HUDEP-2 (cell line): Measurements from ENCODE around the gene CBX2.
A peak's percentile ranks its signal among the peaks of the same experiment; 100 is the strongest.

Experiments used
- DNase-seq, 76 experiments: peaks; one replicate each; lab custom pipeline; 2025; ENCODE audit not compliant: unreplicated experiment in 76 of 76; lab: John Stamatoyannopoulos, UW

CBX2 gene

DNA sequence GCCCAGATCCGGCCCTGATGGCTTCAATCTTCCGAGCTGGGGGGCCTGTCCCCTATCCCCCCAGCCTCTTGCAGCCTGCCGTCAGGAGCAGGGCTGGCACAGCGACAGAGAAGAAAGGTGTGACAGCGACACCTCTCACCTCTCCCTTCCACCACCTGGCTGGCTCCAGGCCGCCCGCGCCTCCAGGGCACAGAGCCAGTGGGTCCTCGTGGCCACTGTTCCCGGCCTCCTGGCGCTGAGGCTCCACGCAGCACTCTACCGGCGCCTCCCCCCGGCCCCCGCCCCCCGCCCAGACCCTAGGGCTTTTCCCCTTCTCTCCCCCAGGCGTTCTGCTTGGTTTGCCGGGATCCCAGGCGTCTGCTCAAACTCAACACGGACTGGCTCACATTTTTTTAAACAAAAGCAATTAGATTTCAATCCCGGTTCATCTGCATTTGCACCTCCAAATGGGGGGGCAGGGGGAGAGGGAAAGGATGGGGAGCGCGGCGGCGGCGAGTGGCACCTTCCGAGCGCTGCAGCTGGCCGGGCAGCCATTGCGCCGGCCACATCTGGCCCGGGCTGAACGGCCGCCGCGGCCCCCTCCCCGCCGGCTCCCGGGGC, 31.7 kb downstream of the CBX2 start:
- DNase-seq, result no peak

DNA sequence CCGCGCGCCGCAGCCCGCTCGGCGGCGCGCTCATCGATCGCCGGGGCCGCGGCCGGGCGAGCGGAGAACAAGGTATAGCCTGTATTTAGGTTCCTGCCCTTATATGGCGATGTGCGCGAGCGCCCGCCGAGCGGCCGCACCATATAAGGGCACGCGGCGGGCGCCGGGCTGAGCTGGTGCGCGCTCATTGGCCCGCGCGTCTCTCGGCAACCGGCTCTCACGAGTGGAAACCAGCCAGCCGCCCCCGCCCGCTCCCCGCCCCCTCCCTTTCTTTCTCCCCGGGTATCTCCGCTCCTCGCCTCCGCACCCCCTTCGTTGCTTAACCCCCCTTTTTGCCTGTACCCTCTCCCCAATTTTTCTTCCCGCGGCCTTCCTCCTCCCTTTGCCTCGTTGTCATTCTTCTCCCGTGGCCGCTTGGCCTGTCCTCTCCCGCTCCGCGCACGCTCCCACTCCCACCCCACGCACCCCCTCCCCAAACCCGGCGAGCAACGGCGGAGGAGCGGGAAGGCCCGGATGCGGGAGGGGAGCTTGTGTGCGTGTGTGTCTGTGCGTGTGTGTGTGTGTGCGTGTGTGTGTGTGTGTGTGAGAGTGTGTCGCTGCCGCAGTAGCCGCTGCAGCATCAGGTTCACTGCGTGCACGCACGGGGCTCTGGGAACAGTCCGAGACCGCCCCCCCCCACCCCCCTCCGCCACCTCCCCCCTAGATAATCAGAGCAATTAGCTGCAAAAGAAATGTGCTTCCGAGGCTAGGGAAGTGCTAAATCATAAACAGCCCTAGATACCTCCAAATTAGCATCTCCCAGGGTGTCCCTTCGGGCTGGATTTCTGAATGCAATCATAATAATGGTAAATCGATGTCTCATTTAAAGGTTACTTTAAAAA, 32.4 kb downstream of the CBX2 start:
- peak in 66 of 76 experiments; percentile 17 to 88 (median 63) for DNase-seq

DNA sequence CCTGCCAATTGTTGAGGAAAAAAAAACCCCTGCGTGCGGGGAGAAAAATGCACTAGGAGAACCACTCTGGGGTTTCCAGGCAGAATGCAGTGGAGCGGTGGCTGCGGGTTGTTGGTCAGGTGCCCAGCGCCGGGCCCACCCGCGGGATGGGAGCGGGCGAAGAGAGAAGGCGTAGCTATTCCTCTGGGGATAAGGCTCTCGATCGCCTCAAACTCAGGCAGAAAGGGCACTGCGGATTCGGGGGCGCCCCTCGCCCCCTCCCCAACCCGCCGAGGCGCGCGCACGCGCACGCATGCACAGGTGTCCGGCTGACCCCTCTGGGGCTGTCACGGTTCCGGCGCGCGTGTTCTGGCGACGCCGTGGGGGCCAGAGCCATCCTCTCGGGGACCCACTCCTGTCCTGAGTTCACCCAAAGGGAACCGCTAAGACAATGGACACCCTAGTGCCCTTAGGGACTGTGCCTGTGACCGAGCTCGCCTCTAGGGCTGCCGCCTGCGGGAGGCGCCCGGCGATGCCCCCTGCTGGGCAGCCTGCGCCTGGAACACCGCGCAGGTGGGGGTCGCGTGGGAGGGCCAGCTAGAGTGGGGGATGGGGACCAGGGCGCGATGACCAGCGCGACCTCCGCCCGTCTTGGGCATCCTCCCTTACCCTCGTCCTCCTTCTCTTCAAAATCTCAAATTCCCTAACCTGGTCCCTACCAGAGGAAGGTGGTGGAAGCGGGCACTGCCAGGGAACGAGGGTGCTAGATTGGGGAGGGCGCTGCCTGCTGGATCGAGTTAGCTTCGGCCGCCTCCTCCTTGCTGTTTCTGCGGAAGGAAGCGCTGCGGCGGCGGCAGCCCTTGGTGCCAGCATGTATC, 33.3 kb downstream of the CBX2 start:
- DNase-seq, result peak in 63 of 76 experiments; percentile 23 to 81 (median 51)

DNA sequence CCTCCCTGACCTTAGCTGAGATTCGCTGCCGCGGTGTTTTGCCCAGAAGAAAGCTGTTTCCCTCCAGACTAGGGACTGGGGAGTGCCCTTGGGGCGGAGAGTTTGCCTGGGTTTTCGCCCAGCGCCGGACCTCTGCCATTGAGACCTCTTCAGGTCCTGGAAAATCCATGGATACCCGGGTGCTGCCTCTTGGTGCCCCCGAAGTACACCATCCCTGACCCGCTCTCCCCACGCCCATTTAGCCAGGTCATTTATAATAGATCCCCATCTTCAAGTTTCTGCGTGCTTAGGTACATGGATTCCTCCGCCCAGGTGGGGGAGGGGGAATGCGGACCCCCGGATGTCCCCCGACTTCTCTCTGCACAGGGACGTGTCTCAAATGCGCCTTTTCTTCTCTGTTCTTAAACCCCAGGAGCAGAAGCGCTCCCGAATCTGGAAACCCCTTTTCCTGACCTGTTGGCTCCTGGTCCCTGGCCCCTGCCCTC, 34.0 kb downstream of the CBX2 start:
- no peak for DNase-seq

DNA sequence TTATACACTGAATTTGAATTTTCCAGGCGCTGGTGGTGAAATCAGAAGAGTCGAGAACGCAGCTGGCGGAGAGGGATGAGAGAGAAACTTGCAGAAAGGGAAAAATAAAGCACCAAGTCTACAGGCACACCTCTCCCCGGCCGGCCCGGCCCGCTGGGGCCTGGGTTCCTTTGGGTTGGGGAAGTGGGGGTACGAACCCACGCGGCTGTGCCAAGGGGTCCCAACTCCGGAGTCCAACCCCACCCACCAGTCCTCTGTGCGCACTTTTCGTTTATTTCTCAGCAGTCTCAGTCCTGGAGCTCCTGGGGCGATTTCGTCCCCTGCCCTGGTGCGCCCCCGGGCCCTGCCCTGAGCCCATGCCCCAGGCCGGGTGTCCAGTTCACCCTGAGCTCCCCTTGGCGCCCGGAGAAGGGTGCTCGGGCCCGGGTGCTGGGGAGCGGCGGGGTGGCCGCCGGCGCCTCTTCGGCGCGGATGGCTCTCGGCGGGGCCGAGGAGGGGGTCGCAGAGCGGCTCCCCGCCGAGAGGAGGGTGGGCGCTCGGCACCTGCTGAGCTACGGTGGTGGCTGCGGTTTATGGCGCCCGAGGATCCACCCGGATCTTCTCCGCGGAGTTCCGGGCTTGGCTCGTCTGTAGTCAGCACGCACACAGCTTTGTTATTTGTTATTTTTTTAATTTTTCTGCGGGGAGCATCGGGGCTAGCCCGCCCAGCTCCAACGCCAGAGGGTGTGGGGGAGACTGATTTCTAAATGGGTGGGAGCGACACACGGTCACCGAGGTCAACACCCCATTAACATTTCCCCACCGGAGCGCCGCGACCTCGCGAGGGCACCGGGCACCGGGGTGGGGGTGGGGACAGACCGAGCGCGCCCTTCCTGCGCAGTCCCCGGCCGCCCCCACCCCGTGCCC, 34.7 kb downstream of the CBX2 start:
- DNase-seq, result peak in 10 of 76 experiments; percentile 11 to 49 (median 28)

DNA sequence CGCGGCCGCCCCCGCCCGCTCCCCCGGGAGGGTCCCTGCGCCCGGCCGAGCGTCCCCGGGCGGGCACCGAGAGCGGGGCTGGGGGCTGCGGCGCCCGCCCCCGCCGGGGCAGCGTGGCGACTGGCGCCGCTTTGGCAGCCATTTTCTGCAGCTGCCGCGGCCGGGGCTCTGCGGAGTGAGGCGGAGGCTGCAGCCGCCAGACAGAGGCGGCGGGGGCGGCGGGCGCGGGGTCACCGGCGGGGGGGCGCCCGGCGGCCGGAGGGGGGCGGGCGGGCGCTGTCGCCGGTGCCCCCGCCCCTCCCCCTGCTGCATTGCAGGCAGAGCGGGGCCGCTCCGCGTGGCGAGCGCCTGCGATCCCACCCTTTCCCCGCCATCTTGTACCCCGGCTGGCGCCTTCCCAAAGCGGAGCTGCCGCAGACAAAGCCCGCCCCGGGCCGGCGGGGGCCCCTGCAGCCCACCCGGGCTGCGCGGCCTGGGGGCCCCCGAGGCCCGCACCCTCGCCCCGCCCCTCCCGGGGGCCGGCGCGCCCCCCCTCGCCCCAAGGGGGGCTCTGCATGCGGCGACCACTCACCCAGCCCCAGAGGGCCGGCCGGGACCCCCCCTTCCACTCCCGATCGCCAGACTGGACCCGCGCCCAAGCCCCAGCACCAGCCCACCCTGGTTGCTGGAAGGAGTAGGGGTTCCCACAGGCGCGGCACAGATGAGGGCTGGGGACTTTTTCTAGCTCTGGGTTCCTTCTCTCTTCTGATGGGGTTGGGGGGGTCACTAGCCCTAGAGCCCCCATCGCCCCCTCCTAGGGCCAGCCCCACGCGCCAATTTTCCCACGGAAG, 35.6 kb downstream of the CBX2 start:
- peak in 33 of 76 experiments; percentile 9 to 58 (median 32) for DNase-seq

DNA sequence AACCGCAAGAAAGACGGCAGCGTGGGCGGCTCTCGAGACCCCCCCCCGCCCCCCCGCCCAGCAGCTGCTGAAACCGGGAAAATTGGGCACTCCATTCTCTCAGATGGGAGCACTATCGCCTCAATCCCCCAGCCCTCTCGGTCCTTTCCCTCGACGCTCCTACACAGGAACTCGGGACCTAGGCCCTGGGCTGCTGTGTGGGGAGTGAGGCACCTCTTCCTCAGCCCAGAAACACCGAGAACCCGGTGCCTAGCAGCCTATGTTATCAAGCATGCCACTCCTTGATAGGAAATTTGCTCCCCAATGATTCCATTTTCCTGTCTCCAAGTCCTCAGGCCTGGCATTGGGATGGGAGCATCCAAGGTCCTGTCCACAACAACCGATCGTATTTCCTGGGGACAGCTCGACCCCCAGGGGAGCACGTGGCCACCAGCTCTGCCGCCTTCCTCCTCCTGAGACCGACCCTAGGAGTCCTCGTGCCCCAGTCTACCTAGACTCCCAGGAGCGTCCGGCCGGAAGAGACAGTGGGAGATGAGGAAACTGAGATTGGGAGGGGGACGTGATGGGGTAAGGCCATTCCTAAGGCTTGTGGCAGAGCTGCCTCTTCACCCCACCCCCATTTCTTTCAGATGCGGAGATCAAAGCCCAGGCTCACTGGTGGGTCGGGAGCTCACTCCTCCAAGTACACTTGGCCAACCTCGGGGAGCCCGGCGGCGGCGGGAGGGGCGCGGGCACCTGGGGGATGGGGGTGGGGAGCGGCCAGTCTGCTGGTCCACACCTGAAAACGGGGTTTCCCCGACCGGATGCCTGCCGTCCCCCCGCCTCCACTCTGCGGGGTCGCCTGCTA, 36.4 kb downstream of the CBX2 start:
- peak in 12 of 76 experiments; percentile 14 to 58 (median 25) for DNase-seq

DNA sequence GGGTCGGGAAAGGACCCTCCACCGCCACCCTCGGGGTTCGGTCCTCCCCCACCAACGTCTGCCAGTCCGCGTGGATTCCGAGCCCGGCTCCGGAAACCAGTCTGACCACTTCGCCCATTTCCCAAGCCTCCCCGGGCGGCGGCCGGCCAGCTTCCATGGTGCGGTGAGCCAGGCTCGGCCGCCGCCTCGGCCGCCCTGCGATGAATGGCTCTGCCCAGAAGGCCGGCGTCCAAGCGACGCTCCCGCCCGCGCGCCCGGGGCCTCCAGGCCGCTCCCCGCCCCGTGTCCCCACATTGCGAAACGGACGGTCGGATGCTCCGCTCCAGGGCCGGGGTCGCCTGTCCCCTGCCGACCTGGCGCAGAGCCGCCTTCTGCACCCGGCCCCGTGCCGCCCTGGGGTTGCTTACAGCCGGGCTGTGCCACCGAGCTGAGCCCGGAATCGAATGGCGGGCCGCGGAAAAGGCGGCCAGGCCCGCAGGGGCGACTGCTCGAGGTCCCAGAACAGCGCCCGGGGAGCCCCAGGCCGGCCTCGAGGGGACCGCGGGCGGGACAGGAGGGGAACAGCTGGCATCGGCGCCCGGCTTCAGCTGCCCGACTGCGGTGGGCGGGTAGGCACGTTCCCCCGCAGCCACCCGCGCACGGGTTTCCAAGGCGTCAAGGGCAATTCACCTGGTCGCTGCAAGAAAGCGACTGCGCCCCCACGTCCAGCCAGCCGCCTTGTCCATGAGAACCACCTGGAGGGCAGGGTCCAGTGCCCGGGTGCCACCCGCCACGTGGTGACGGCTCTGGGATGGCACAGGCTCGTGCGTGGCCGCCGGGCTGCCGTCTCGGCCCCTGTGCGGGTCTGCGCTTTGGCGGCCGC, 37.3 kb downstream of the CBX2 start:
- peak in 2 of 76 experiments; percentile 22 to 38 for DNase-seq

DNA sequence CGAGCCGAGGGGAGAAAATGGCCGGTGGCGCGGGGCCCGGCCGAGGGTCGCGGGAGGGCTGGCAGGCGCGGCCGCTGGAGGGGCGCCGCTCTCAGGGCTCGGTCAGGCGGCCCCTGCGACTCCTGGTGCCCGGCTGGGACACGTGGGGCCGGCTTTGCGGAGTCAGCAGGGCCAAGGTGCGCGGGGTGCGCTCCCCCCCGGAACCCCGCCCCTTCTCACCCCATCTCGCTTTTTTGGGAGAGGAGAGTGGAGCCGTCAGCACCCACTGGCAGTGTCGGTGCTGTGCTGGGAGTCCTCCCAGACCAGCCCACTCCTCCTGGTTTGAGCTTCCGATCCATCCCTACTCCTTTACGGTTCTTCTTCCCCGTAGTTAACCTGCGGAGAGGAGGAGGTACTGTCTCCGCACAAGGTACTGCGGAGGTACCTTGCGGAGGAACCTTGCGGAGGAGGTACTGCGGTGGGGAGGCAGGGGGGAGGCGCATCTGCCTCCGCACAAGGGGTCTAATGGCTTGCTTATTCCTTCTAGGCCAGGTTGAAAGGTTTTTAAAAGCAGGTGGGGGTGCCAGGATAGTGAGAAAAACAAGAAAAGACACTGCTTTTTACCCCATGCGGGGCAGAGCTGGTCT, 38.0 kb downstream of the CBX2 start:
- no peak for DNase-seq

DNA sequence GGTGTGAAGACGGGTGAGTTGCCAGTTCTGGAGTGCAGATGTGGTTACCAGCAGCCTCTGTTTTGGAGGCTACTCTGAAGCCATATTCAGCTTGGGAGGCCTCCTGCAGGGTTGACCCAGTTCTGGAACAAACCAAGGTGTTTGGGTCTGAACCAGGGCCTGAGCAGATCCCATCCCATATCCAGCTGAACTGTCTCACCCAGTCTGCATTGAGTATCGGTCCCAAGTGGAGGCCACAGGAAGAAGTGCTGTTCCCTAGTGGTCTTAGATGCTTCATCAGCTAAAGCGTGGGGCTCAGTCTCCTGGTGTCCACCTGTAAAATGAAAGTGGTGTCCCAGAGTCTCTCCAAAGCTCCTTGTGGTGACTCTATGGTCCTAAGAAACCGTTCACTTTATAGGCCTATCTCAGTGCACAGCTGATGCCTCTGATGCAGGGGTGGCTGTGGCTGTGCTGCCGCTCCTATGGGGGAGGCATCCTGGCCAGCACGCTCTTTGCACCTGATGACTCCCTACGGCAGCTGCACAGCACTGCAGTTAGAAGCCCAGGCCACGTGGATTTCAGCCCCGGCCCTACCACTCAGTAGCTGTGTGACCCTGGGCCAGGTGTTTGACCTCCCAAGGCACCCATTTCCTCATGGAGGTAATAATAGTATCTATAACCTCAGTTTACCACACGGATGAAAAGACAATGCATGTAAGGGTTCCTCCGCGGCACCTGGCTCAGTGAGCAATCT, 40.2 kb downstream of the CBX2 start:
- DNase-seq, result no peak

DNA sequence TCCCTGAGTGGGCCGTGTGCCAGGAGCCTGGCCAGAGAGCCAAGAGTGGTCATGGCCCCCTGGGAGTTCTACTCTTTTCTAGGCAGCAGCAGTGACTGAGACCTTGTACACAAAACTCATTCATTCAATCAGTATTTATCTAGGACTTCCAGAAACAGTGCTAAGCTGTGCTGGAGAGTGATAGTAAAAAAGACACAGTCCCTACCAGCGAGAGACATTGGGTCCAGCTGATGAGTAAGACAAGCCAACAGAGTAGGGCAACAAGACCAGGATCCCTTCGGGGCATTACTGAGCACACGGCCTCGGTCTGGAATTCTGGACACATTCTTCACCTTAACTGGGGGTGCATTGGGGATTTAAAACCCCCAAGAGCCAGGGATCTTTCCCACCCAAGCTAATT, 41.1 kb downstream of the CBX2 start:
- DNase-seq, result peak in 18 of 76 experiments; percentile 8 to 56 (median 32)

DNA sequence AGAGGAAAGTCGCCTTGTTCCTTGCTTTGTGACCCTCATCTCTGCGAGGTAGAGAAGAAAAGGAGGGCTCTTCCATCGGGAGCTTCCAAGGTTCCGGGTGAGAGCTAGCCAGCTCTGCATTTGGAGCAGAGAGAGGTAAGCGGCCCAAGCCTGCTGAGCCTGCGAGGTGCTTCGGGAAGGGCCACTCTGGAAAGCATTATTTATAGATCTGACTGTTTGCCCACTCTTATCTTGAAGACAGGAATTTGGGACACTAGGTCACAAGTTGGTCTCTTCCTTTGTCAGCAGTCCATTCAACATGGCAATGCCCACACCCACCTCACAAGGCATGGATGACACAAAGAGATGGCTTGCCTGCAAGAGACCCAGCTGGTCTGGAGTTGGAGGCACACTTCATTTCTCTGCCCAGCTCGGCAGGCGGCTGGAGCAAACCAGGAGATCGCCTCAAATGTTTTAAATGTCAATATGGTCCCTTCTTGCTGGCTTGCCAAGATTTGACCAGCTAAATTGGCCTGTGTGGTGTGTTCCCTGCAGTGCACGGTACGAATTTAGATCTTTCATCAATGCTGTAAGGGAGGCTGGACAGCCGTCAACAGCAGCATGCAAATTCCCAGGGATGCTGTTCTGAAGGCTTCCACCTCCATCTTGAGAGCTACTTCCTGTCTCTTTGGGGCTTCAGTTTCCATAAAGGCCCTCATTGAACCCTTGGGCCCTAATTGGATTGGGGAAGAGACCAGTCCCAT, 41.8 kb downstream of the CBX2 start:
- no peak for DNase-seq

DNA sequence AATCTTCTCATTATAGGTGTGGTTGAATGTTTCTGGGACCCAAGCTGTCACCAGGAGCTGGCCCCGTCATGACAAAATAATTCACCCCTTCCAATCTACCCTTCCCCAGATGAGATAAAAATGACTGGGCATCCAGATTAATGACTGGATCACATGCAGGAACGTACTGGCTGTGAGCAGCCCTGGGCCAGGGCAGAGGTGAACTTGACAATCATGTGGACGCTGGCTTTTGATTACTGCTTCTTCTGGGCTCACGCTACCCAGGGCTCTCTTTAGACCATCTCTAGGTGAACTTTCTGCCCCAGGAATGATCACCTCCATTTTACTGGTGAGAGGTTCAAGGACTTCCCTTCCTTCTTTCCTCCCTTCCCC, 43.0 kb downstream of the CBX2 start:
- DNase-seq, result no peak

DNA sequence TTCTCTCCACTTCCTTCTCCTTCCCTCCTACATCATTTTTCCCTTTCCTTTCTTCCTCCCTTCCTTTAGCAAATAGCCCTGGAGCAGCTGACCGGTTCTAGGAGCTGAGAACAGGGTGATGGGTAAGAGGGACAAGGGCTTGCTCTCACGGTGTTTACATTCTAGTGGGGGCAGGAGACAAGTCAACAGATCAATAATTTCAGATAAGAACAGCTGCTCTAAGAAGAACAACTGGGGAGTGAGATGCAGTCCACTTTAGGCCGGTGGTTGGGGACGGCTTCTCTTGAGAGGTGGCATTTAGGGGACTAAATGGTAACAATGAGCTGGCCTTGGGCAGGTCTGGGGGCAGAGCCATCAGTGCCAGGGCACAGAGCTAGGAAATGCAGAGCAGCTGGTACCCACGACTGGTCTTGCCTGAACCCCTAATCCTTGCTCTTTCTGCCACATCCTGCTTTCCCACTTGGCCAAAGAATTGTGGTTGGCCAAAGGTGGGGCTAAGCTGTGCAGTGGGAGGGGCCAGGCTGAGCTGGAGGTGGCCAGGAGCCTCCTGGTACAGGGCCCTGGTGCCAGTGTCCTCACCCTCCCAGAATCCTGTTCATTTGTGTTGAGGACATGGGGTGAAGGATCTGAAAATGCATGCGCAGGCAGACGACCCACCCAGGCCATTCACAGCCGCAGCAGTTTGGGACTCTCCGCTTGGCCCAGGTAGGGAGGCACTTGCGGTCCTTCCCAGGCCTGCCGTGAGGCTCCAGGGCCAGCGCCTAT, 43.6 kb downstream of the CBX2 start:
- no peak for DNase-seq
